Hematopoietic multipotent progenitor cell treated with erythropoietin and hydrocortisone succinate and interleukin-3 and kit ligand, for 17 days (in vitro differentiated cells): Measurements from ENCODE around the gene JDP2.

ENCODE experiments used
- DNase-seq: peaks from one replicate; pipeline ENCODE4 v3.0.0-alpha.2; 2015; ENCODE audit warnings: low spot score

JDP2 gene

GRCh38 chr14:75437201-75438143 is 9.7 kb downstream of the JDP2 start:
- DNase-seq, result no peak

GRCh38 chr14:75438486-75439080 is 10.8 kb downstream of the JDP2 start:
- DNase-seq, result no peak

GRCh38 chr14:75439989-75440388 is 12.2 kb downstream of the JDP2 start:
- no peak for DNase-seq

- no peak for DNase-seq
Observed at GRCh38 chr14:75440733-75441477, 13.1 kb downstream of the JDP2 start.

GRCh38 chr14:75441728-75442127 is 13.9 kb downstream of the JDP2 start:
- no peak for DNase-seq

GRCh38 chr14:75442166-75442565 is 14.3 kb downstream of the JDP2 start:
- DNase-seq, result no peak

- DNase-seq, result no peak
Observed at GRCh38 chr14:75442642-75443041, 14.8 kb downstream of the JDP2 start.

GRCh38 chr14:75443203-75443969 is 15.6 kb downstream of the JDP2 start:
- no peak for DNase-seq

- DNase-seq, result no peak
Observed at GRCh38 chr14:75445236-75445635, 17.4 kb downstream of the JDP2 start.

GRCh38 chr14:75445963-75446362 is 18.1 kb downstream of the JDP2 start:
- DNase-seq, result no peak

GRCh38 chr14:75446447-75446846 is 18.6 kb downstream of the JDP2 start:
- DNase-seq, result no peak

- DNase-seq, result no peak
Observed at GRCh38 chr14:75448209-75448608, 20.4 kb downstream of the JDP2 start.

GRCh38 chr14:75449036-75449435 is 21.2 kb downstream of the JDP2 start:
- DNase-seq, result no peak

- no peak for DNase-seq
Observed at GRCh38 chr14:75449696-75450095, 21.9 kb downstream of the JDP2 start.

- DNase-seq, result no peak
Observed at GRCh38 chr14:75450381-75451276, 22.8 kb downstream of the JDP2 start.

GRCh38 chr14:75452324-75452723 is 24.5 kb downstream of the JDP2 start:
- no peak for DNase-seq

- no peak for DNase-seq
Observed at GRCh38 chr14:75452900-75453816, 25.3 kb downstream of the JDP2 start.

GRCh38 chr14:75453817-75454434 is 26.1 kb downstream of the JDP2 start:
- no peak for DNase-seq

- DNase-seq, result no peak
Observed at GRCh38 chr14:75454963-75455546, 27.2 kb downstream of the JDP2 start.
